ENCODE data around the gene ICAM2.
"Not testable (repeated sequence)": the region's sequence is repeated elsewhere in the genome, so short reads cannot be mapped to it uniquely, and the experiment has no call there.

The ICAM2 gene

DNA sequence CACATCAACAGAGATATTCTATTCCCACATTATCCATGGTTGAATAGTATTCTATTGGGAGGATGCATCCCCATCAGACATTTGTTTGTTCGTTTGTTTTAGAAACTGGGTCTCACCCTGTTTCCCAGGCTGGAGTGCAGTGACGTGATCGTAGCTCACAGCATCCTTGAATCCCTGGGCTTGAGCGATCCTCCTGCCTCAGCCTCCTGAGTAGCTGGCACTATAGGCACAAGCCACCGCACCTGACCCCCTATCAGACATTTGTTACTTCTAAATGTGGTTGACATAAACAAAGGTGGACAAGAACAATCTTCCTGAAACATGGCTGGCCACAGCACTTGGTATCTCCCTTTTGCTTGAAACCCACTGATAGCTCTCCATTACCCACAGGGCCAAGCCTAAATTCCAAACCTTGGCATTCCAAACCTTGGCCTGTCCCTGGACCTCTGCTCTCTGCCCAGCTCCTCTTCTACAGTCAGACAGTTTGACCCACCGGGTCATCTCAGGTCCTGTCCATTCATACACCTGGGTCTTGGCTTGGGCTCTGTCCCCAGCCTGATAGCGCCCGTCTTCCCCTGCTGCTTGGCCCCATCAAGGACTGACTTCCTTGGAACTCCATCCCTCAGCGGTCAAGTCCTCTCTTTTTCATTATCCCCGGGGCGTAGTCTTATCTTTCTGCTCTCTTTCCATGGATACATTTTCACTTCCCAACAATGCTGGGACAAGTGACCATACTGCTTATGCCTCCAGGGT, 23.8 kb downstream of the ICAM2 start:
- DNase-seq = no peak

- no peak for DNase-seq
Observed at GRCh38 chr17:63995626-63996025, 24.8 kb downstream of the ICAM2 start.

GRCh38 chr17:63993368-63993985, 27.0 kb downstream of the ICAM2 start:
- DNase-seq = no peak

DNA sequence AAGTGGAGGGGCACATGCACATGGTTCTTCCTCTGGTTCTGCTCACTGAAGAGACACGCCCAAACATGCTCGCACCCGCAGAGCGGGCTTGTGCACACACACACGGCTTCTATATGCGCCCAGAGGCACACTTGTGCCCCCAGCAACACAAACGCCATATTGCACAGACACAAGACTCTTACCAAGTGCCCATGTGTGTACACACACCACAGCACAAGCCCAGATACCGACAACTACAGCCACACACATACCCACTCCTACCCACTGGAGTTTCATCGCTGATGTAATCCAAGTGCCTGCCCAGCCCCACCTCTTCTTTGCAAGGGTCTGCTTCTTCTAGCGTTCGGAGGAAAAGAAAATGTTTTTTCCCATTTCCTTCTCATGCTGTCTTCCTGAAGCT, 28.8 kb downstream of the ICAM2 start:
- no peak for DNase-seq

- DNase-seq = no peak
Observed at GRCh38 chr17:63989622-63990345, 30.6 kb downstream of the ICAM2 start.

- DNase-seq = no peak
Observed at GRCh38 chr17:63988741-63989621, 31.5 kb downstream of the ICAM2 start.

GRCh38 chr17:63988127-63988478, 32.3 kb downstream of the ICAM2 start:
- no peak for DNase-seq

- DNase-seq = no peak
Observed at GRCh38 chr17:63987221-63988126, 33.0 kb downstream of the ICAM2 start.

DNA sequence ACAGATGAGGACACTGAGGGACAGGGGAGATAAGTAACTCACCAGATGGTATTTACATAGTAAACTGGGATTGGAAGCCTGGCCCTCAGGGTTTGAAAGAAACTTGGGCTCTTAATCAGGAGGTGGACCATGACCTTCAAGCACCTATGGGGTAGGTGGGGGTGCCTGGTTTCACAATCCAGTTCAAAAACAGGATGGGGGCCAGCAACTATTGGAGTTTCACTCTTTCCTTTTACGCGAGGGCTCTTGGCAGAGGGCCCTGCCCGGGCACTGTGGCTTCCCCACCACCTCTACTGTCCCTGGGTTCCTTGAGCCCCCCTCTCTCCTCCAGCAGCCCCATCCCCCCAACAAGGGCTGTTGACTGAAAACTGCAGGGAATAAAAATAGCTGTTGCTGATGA, 33.6 kb downstream of the ICAM2 start:
- peak; percentile 29 for DNase-seq

GRCh38 chr17:63985387-63986140, 34.9 kb downstream of the ICAM2 start:
- no peak for DNase-seq

- no peak for DNase-seq
Observed at GRCh38 chr17:63984651-63985386, 35.6 kb downstream of the ICAM2 start.

- no peak for DNase-seq
Observed at GRCh38 chr17:63984236-63984635, 36.2 kb downstream of the ICAM2 start.

DNA sequence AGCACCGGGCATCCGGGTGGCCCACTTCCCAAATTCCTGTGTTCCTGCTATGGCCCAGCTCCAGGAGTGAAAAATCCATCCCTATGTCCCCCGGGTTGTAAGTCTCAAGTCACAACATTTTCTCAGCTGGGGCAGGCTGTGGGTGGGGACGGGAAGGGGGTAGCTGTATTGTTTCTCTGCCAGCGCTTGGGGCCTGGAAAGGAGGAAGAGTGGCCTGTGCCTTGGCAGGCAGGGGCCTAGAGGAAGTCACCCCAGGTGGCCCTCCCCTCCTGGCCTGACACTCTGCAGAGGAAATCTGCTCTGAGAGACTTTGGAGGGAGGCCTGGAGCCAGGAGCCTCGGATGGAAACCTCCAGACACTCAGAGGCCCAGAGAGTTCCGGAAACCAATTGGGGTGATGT, 37.1 kb downstream of the ICAM2 start:
- no peak for DNase-seq

- DNase-seq = not testable (repeated sequence)
Observed at GRCh38 chr17:63982641-63983040, 37.8 kb downstream of the ICAM2 start.

GRCh38 chr17:63978272-63979200, 41.9 kb downstream of the ICAM2 start:
- DNase-seq = no peak

DNA sequence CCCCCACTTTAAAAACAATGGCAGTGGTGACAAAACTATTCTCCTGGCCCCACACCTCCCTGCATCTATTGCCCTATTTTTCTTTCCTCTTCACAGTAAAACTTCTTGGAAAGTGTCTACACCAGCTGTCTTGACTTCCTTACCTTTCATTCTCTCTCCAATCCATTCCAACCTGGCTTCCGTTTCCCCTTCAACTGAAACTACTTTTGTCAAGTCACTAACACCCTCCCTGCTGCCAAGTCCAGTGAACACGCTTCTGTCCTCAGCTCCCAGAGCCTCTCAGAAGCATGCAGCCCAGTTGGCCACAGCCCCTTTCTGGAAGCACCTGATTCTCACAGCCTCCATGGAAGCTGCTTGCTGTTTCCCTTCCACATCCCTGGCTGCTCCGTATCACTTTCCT, 43.7 kb downstream of the ICAM2 start:
- no peak for DNase-seq

- no peak for DNase-seq
Observed at GRCh38 chr17:63975541-63976092, 44.8 kb downstream of the ICAM2 start.

GRCh38 chr17:63974594-63975192, 45.7 kb downstream of the ICAM2 start:
- DNase-seq = no peak
